Left ventricle myocardium inferior (tissue), 1 donor: ENCODE results near the gene RAB6B. TPM values are rescaled to one million over a fixed set of nuclear protein-coding genes. Genes with fewer than 3 reads are reported as not detected.

Source experiments
- DNase-seq: peaks from one replicate; pipeline ENCODE4 v3.0.0-alpha.2; 2020
- H3K27ac ChIP-seq: fragments of 200-600 bp; replicated peaks from 2 replicates; pipeline ENCODE4 v1.8.0; 2021
- H3K27me3 ChIP-seq: fragments of 200-600 bp; 2 replicates; pipeline ENCODE4 v1.8.0; 2021; ENCODE audit warnings: low read depth
- H3K36me3 ChIP-seq: fragments of 200-600 bp; 2 replicates; pipeline ENCODE4 v1.8.0; 2021
- H3K4me1 ChIP-seq: fragments of 200-600 bp; 2 replicates; pipeline ENCODE4 v1.8.0; 2021
- H3K4me3 ChIP-seq: fragments of 200-600 bp; 2 replicates; pipeline ENCODE4 v1.8.0; 2021; ENCODE audit warnings: mild to moderate bottlenecking, moderate library complexity
- H3K9me3 ChIP-seq: fragments of 200-600 bp; replicated peaks from 2 replicates; pipeline ENCODE4 v1.8.0; 2021
- intact Hi-C: fragments of 100-400 bp; cut with micrococcal nuclease; formaldehyde crosslinking; loops from one replicate; pipeline ENCODE4 v1.11.0; 2022
- total RNA-seq: library from RNA; stranded (reverse); fragmentation: NEBNext Ultra II Directional; extraction: Animal tissue kit (Norgen Biotek cat#: 25700); gene quantifications from one replicate; pipeline ENCODE4 v1.2.1, GENCODE V29; 2021
- TF ChIP-seq, protein P1 (sequence below): fragments of 200-600 bp; IDR thresholded peaks from 2 replicates; pipeline ENCODE4 v1.8.0; 2021; ENCODE audit warnings: antibody characterized with exemption, mild to moderate bottlenecking, borderline replicate concordance
- donor health status: DM: no; HTN: yes; CAD: no; lungs with severe emphysema.

Gene RAB6B
- total RNA-seq, 1 donor from 2014 or later = 59.1 TPM

DNA sequence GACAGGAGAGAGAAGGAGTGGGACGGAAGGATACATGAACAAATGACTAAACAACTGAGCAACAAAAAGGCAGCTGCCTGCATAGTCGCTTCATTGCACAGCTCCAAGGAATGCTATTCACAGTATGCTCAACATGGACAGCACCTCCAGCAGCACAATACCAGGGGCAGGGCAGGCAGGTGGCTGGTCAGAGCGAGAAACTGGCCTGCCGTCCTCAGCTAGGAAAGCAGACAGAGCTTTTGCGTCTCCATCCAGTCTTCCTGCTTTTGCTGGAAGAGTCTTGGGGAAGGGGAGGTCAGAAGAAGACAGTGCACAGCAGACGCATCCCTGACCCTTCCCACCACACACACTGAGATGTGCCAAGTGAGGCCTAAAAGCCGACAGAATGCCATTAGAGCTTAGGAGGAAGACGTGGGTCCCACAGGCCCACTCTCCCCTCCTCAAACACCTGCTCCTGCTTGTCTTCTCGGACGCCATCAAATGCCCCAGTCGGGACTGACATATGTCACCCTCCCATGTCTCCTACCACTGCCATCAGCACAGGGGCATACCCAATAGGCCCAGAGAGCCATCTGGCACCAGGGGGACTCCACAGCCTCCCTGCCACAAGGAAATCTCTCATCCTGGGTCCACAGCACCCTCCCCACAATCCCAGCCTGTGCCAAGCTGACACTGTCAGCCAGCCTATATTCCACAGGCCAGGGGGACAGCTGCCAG, 3.9 kb downstream of the RAB6B start:
- Histone ChIP-seq H3K27me3 (peaks cover 22% of the 10 kb centered on the region), H3K4me3 (no peak overlapping the region), H3K36me3 (no peaks in the 10 kb centered on the region), H3K9me3 (no peaks in the 10 kb centered on the region), H3K27ac (peak overlapping the region; percentile 57), H3K4me1 (peaks cover 63% of the 10 kb centered on the region)
- no peak for DNase-seq
- intact Hi-C loops = no loop called here
- TF ChIP-seq, protein P1, sequence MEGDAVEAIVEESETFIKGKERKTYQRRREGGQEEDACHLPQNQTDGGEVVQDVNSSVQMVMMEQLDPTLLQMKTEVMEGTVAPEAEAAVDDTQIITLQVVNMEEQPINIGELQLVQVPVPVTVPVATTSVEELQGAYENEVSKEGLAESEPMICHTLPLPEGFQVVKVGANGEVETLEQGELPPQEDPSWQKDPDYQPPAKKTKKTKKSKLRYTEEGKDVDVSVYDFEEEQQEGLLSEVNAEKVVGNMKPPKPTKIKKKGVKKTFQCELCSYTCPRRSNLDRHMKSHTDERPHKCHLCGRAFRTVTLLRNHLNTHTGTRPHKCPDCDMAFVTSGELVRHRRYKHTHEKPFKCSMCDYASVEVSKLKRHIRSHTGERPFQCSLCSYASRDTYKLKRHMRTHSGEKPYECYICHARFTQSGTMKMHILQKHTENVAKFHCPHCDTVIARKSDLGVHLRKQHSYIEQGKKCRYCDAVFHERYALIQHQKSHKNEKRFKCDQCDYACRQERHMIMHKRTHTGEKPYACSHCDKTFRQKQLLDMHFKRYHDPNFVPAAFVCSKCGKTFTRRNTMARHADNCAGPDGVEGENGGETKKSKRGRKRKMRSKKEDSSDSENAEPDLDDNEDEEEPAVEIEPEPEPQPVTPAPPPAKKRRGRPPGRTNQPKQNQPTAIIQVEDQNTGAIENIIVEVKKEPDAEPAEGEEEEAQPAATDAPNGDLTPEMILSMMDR = no peak

DNA sequence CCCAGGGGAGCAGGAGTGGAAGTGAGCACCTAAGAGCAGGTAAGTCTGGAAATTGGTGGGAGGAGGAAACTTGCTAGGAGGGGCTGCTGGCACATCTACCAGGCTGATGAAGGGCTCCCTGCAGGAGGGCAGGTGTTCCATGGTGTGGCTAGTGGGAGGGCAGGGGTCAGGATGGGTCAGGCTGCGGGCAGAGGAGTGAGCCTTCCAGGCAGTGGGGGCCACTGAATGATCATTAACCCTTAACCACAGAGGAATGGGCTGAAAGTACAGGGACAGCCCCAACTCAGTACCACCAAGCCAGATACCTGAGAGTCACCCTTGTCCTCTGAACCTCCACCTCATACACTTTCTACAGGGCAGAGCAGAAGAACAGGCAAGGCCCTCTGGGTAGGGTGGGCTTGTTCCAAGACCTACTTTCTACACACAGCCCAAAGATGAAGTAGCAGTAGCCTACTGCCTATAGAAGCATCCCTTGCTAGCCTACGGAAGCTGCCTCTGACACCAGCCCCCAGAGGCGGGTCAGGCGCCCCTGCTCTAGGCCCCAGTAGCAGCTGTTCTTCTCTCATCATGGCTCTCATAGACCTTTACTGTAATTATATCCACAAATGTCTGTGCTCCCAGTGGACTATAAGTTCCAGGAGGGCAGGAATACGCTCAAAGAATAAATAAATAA, 4.6 kb downstream of the RAB6B start:
- TF ChIP-seq, protein P1 = no peak
- Histone ChIP-seq H3K4me1 (peaks cover 58% of the 10 kb centered on the region), H3K9me3 (no peaks in the 10 kb centered on the region), H3K4me3 (no peak overlapping the region), H3K27me3 (peaks cover 17% of the 10 kb centered on the region), H3K27ac (no peak overlapping the region), H3K36me3 (no peaks in the 10 kb centered on the region)
- no peak for DNase-seq
- intact Hi-C loops = no loop called here

DNA sequence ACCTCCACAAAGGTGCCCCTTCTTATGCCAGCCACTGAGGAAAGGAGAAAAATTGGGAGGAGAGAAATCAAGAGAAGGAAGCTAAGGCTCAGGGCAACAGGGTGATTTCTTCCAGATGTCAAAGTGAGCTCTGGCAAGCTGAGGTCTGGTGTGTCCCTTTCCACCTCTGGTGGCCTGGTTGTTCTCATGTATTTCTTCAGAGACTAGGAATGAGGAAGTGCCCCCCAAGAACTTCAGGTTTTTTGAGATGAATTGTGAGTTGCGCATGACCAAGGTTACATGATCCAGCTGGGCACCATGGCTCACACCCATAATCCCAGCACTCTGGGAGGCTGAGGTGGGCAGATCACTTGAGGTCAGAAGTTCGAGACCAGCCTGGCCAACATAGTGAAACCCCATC, 5.6 kb downstream of the RAB6B start:
- no peak overlapping the region for H3K4me3 ChIP-seq
- no peak overlapping the region for H3K27ac ChIP-seq
- H3K27me3 ChIP-seq = peaks cover 6% of the 10 kb centered on the region
- no peaks in the 10 kb centered on the region for H3K9me3 ChIP-seq
- DNase-seq = no peak
- no peaks in the 10 kb centered on the region for H3K36me3 ChIP-seq
- peaks cover 48% of the 10 kb centered on the region for H3K4me1 ChIP-seq
- intact Hi-C loops = no loop called here
- TF ChIP-seq, protein P1 = no peak

DNA sequence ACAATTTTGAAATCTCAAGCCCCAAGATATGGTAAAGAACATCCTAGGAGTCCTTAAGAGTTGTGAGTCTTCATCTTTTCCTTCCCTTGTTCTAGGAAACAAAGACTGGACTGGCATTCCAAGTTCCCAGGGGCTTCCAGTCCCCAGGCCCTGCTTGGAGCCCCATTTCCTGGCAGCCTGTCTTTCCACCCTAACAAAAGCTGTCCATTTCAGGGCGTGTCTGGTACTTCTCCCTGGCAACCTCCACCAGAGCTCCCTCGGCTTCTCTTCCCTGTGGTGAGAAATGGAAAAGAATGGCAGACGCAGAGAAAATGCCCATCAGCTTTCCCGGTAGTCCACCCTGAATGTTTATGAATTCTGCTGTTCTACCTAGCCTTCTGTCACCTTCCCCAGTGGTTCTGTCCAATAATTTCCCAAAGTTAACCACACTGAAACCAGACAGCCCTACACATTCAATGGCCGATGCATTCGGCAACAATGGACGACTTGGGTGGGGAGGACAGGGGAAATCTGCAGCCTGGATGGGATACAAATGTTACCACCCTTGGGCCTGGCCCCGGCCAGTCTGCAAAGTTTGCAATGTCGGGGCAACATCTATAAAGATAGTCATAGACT, 6.8 kb downstream of the RAB6B start:
- no peak overlapping the region for H3K27ac ChIP-seq
- H3K27me3 ChIP-seq = no peaks in the 10 kb centered on the region
- peaks cover 40% of the 10 kb centered on the region for H3K4me1 ChIP-seq

More for the DNA sequence above, 6.8 kb downstream of the RAB6B start:
- TF ChIP-seq, protein P1 = no peak
- Histone ChIP-seq H3K4me3 (no peak overlapping the region), H3K36me3 (no peaks in the 10 kb centered on the region), H3K9me3 (no peaks in the 10 kb centered on the region)
- no peak for DNase-seq
- intact Hi-C loops = no loop called here
